Measurements from ENCODE around the gene RHOBTB3. TPM values are rescaled to one million over a fixed set of nuclear protein-coding genes. Genes with fewer than 3 reads are reported as not detected.

RHOBTB3 gene
- 279 and 344 TPM in 2 replicates for total RNA-seq

GRCh38 chr5:95730730-95731570 is at the start of gene RHOBTB3:
TSS of gene RHOBTB3 (plus strand) at chr5:95731336. CDS start at chr5:95731683, 347 bp downstream.

GRCh38 chr5:95682891-95683290 is 48.2 kb upstream of the RHOBTB3 start, which contains the start of gene SPATA9:
TSS of gene SPATA9 (minus strand) at chr5:95682991. CDS start at chr5:95682854, 137 bp downstream.

GRCh38 chr5:95822542-95823181 is 91.5 kb downstream of the RHOBTB3 start, which contains the start of gene GLRX:
TSS of gene GLRX (minus strand) at chr5:95822726. CDS start at chr5:95822662, 64 bp downstream.

Other genes starting within 250 kb of the RHOBTB3 start
- 159 and 165 TPM in 2 replicates for gene SKIC3, start 176.4 kb upstream of the RHOBTB3 start, total RNA-seq
- gene ARSK, start 176.2 kb upstream of the RHOBTB3 start, total RNA-seq = 10.4 and 10.5 TPM in 2 replicates
- gene GPR150, start 111.2 kb upstream of the RHOBTB3 start, total RNA-seq = under 0.01 TPM in 1 of 2 replicates, not detected in the other
- gene RFESD, start 84.6 kb upstream of the RHOBTB3 start, total RNA-seq = 3.4 and 4.1 TPM in 2 replicates
- gene SPATA9, start 48.3 kb upstream of the RHOBTB3 start, total RNA-seq = 0.11 and 1.7 TPM in 2 replicates
- gene GLRX, start 91.4 kb downstream of the RHOBTB3 start, total RNA-seq = 141 and 196 TPM in 2 replicates
- gene ELL2, start 230.5 kb downstream of the RHOBTB3 start, total RNA-seq = 489 and 723 TPM in 2 replicates